GM15510 (cell line): ENCODE measurements around the gene LPIN2.

Source experiments
- POLR2A ChIP-seq: IDR thresholded peaks from 3 replicates; pipeline ENCODE4 v1.6.1; 2011; ENCODE audit warnings: borderline replicate concordance; ENCODE audit not compliant: insufficient read length; ENCODE audit errors: extremely low read depth

Gene LPIN2

DNA sequence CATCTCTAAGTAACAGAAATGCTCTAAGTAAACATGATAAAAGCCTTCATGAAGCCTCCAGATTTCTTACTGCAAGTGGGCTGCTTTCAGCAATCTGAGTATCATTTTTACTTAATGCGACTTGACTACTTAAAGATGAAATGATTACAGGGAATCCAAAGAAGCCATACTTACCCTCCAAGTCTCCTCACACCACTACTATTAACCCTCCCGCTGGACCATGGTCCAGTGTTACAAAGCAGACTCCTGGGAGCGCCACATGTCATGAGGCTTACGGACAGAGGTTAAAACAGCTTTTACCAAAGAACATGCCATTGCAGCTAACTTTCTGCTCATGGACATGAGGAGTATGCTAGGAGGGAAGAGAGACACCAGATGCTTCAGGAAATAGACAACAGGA is 46.4 kb downstream of the LPIN2 start:
- no peak for TF ChIP-seq POLR2A

DNA sequence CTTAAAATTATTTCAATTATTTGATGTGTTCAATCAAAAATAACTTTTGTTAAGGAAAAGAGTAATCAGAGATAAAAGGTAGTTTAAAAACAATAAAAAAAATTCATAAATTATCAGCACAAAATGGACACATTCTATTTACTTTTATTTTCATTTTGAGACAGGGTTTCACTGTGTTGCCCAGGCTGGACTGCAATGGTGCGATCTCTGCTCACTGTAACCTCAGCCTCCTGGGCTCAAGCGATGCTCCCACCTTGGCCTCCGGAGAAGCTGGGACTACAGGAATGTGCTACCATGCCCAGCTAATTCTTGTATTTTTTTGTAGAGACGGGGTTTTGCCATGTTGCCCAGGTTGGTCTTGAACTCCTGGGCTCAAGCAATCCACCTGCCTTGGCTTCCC is 47.1 kb downstream of the LPIN2 start:
- TF ChIP-seq POLR2A: no peak

DNA sequence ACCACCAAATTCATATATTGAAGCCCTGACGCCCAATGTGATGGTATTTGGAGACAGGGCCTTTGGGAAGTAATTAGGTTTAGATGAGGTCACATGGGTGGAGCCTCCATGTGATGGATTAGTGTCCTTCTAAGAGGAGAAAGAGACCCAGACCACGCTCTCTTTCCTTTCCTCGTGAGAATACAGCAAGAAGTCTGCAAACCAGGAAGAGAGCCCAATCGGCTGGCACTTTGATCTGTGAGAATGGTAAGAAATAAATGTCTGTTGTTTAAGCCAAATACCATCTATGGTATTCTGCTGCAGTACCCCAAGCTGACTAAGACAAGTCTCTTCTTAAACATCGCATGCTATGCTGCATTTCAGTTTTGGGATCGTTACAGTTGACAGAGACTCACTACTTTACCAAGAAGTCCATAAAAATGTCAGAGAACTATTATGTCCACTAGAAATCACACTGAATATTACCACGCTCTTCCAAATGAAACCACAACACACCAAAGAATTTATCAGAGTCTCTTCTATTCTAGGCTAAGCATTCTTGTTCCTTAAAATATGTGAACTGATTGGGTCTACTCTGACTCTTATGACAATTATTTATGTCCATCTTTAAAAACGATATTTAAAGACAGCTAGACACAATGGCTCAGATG is 48.5 kb downstream of the LPIN2 start:
- TF ChIP-seq POLR2A: no peak
